Fibroblast of lung (primary cell): ENCODE measurements around the gene TMEM161A. TPM values are rescaled to one million over a fixed set of nuclear protein-coding genes. Genes with fewer than 3 reads are reported as not detected.

Experiments
- DNase-seq, 2 donors: peaks; one replicate each; pipeline versions ENCODE4 v3.0.0 to v3.0.0-alpha.2; 2010; ENCODE audit warnings: low read depth in 2 of 2
- H2AFZ ChIP-seq: 2 replicates; pipeline ENCODE4 v1.5.1; 2012; ENCODE audit warnings: low read length, control low read depth, inconsistent platforms
- H3K27ac ChIP-seq: 2 replicates; pipeline ENCODE4 v1.5.1; 2011; ENCODE audit warnings: low read length, control low read depth; ENCODE audit not compliant: insufficient read depth
- H3K27me3 ChIP-seq: 2 replicates; pipeline ENCODE4 v1.5.1; 2011; ENCODE audit warnings: mild to moderate bottlenecking, low read length; ENCODE audit not compliant: control insufficient read depth, insufficient read depth
- H3K36me3 ChIP-seq: 2 replicates; pipeline ENCODE4 v1.5.1; 2011; ENCODE audit warnings: low read length; ENCODE audit not compliant: control insufficient read depth, insufficient read depth
- H3K4me1 ChIP-seq: 2 replicates; pipeline ENCODE4 v1.5.1; 2011; ENCODE audit warnings: low read length; ENCODE audit not compliant: control insufficient read depth, insufficient read depth; ENCODE audit errors: extremely low read depth
- H3K4me2 ChIP-seq: 2 replicates; pipeline ENCODE4 v1.5.1; 2011; ENCODE audit warnings: low read length, control low read depth; ENCODE audit not compliant: insufficient read depth; ENCODE audit errors: extremely low read depth
- H3K4me3 ChIP-seq, 4 experiments: fragments of 200-600 bp in 1 of 4; sonication (generic) in 1 of 4; replicated peaks in 1 of 4; 2 replicates each; pipeline ENCODE4 v1.5.1; 2011 to 2016; ENCODE audit warnings: low read length in 4 of 4, low read depth in 3 of 4, mild to moderate bottlenecking in 3 of 4, control low read depth in 2 of 4, inconsistent platforms in 1 of 4, mixed read lengths in 1 of 4; ENCODE audit not compliant: insufficient read depth in 1 of 4; ENCODE audit errors: control extremely low read depth in 1 of 4
- H3K79me2 ChIP-seq: 2 replicates; pipeline ENCODE4 v1.5.1; 2012; ENCODE audit warnings: mild to moderate bottlenecking, low read length, inconsistent platforms; ENCODE audit not compliant: control insufficient read depth, insufficient read depth
- H3K9ac ChIP-seq: 2 replicates; pipeline ENCODE4 v1.5.1; 2011; ENCODE audit warnings: mild to moderate bottlenecking, low read length, control low read depth; ENCODE audit not compliant: insufficient read depth
- H3K9me3 ChIP-seq: 2 replicates; pipeline ENCODE4 v1.5.1; 2012; ENCODE audit warnings: low read depth, low read length; ENCODE audit not compliant: control insufficient read depth, insufficient read depth
- H4K20me1 ChIP-seq: 2 replicates; pipeline ENCODE4 v1.5.1; 2011; ENCODE audit warnings: low read length; ENCODE audit not compliant: control insufficient read depth, insufficient read depth; ENCODE audit errors: extremely low read depth
- EZH2 ChIP-seq: IDR thresholded peaks from 2 replicates; pipeline ENCODE4 v1.5.1; 2012; ENCODE audit warnings: low read length, control low read depth, mild to moderate bottlenecking; ENCODE audit errors: missing control alignments
- polyA plus RNA-seq, 2 donors: library from polyadenylated mRNA; depleted of rRNA in 1 of 2; stranded (reverse) in 1 of 2; unstranded in 1 of 2; fragments of >200 nt; gene quantifications; 2 replicates each; pipeline ENCODE4 v1.2.1, GENCODE V29; 2011 to 2012; ENCODE audit warnings: missing spikeins in 1 of 2
- total RNA-seq: library from RNA; depleted of rRNA; stranded (reverse); fragments of >200 nt; gene quantifications from 2 replicates; pipeline ENCODE4 v1.2.1, GENCODE V29; 2014
- TF ChIP-seq, protein P1 (sequence below), 2 donors: IDR thresholded peaks in 1 of 2; conservative IDR thresholded peaks in 1 of 2; 1 replicate in 1 of 2; 2 replicates in 1 of 2; pipeline ENCODE4 v1.5.1; 2011 to 2012; ENCODE audit warnings: low read length in 2 of 2, control low read depth in 1 of 2, inconsistent platforms in 1 of 2, low read depth in 1 of 2, mild to moderate bottlenecking in 1 of 2

Gene TMEM161A
- total and polyA plus RNA-seq, 2 donors (not counting 1 experiment from before 2014, with no cell fraction given), result 9.4 to 23.8 TPM

DNA sequence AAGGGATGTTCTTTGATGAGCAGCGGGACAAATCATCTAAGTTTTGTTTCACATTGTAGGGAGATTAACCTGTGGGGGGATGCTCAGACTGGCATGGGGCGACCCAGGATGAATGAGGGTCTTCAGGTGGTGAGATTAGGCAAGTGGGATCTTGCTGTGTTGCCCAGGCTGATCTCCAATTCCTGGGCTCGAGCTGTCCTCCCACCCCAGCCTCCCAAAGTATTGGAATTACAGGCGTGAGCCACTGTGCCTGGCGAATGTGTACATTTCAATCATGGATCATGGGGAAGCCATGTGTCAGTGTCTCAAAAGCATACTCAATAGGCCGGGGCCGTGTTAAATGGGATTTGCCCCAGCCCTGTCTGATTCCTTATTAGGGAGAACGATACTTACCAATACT lies 66.4 kb downstream of the TMEM161A start:
- Histone ChIP-seq H3K9ac (no peak overlapping the region), H3K4me1 (no peaks in the 10 kb centered on the region), H3K27ac (no peak overlapping the region), H3K4me3 (no peak overlapping the region), H3K79me2 (no peaks in the 10 kb centered on the region), H2AFZ (no peak overlapping the region), H3K9me3 (no peaks in the 10 kb centered on the region), H3K36me3 (no peaks in the 10 kb centered on the region), H3K4me2 (no peak overlapping the region), H3K27me3 (no peaks in the 10 kb centered on the region), H4K20me1 (no peaks in the 10 kb centered on the region)
- DNase-seq, result no peak
- TF ChIP-seq, protein P1, sequence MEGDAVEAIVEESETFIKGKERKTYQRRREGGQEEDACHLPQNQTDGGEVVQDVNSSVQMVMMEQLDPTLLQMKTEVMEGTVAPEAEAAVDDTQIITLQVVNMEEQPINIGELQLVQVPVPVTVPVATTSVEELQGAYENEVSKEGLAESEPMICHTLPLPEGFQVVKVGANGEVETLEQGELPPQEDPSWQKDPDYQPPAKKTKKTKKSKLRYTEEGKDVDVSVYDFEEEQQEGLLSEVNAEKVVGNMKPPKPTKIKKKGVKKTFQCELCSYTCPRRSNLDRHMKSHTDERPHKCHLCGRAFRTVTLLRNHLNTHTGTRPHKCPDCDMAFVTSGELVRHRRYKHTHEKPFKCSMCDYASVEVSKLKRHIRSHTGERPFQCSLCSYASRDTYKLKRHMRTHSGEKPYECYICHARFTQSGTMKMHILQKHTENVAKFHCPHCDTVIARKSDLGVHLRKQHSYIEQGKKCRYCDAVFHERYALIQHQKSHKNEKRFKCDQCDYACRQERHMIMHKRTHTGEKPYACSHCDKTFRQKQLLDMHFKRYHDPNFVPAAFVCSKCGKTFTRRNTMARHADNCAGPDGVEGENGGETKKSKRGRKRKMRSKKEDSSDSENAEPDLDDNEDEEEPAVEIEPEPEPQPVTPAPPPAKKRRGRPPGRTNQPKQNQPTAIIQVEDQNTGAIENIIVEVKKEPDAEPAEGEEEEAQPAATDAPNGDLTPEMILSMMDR (conservative IDR thresholded peaks at IDR 0.05 in 1 of 2, IDR thresholded peaks at IDR 0.05 in 1 of 2; ENCODE audit: low read depth in 1 of 2, low read length in 2 of 2), result no peak
- TF ChIP-seq EZH2, result no peak

Other genes starting within 250 kb of the TMEM161A start
- 1.5 and 1.7 TPM in 2 replicates for gene CERS1, start 242.3 kb downstream of the TMEM161A start, total RNA-seq
- gene CERS1, start 242.3 kb downstream of the TMEM161A start, polyA plus RNA-seq, result 0.23 and 1.4 TPM in 2 replicates
- 120 and 182 TPM in 2 replicates for gene COPE, start 219.1 kb downstream of the TMEM161A start, total RNA-seq
- 146 and 159 TPM in 2 replicates for gene COPE, start 219.1 kb downstream of the TMEM161A start, polyA plus RNA-seq
- 55.7 and 56.3 TPM in 2 replicates for gene DDX49, start 218.8 kb downstream of the TMEM161A start, total RNA-seq
- gene DDX49, start 218.8 kb downstream of the TMEM161A start, polyA plus RNA-seq, result 25.3 and 30.4 TPM in 2 replicates
- 60.1 and 70.2 TPM in 2 replicates for gene HOMER3, start 197.3 kb downstream of the TMEM161A start, total RNA-seq
- 23.7 and 35.7 TPM in 2 replicates for gene HOMER3, start 197.3 kb downstream of the TMEM161A start, polyA plus RNA-seq
- 24.7 and 31.4 TPM in 2 replicates for gene SUGP2, start 105.0 kb downstream of the TMEM161A start, total RNA-seq
- gene SUGP2, start 105.0 kb downstream of the TMEM161A start, polyA plus RNA-seq, result 29.2 and 32.9 TPM in 2 replicates
- gene ARMC6, start 104.9 kb downstream of the TMEM161A start, total RNA-seq, result 25.7 and 35.8 TPM in 2 replicates
- gene ARMC6, start 104.9 kb downstream of the TMEM161A start, polyA plus RNA-seq, result 14.0 and 23.0 TPM in 2 replicates
- gene SLC25A42, start 74.5 kb downstream of the TMEM161A start, total RNA-seq, result 4.9 and 7.1 TPM in 2 replicates
- 3.5 and 3.6 TPM in 2 replicates for gene SLC25A42, start 74.5 kb downstream of the TMEM161A start, polyA plus RNA-seq
- gene MEF2B, start 31.8 kb upstream of the TMEM161A start, total RNA-seq, result under 0.01 and 0.33 TPM in 2 replicates
- 0.19 and 0.35 TPM in 2 replicates for gene MEF2B, start 31.8 kb upstream of the TMEM161A start, polyA plus RNA-seq
- 8.7 and 13.9 TPM in 2 replicates for gene BORCS8, start 53.7 kb upstream of the TMEM161A start, total RNA-seq
- 10.7 and 16.8 TPM in 2 replicates for gene BORCS8, start 53.7 kb upstream of the TMEM161A start, polyA plus RNA-seq
- 60.1 and 65.2 TPM in 2 replicates for gene RFXANK, start 53.8 kb upstream of the TMEM161A start, total RNA-seq
- gene RFXANK, start 53.8 kb upstream of the TMEM161A start, polyA plus RNA-seq, result 31.9 and 45.3 TPM in 2 replicates
- 3.3 and 4.4 TPM in 2 replicates for gene NR2C2AP, start 64.9 kb upstream of the TMEM161A start, total RNA-seq
- 4.6 and 9.8 TPM in 2 replicates for gene NR2C2AP, start 64.9 kb upstream of the TMEM161A start, polyA plus RNA-seq
- under 0.01 TPM in 2 replicates for gene NCAN, start 73.5 kb upstream of the TMEM161A start, total RNA-seq
- gene NCAN, start 73.5 kb upstream of the TMEM161A start, polyA plus RNA-seq, result not detected in 2 replicates
- gene TM6SF2, start 134.8 kb upstream of the TMEM161A start, total RNA-seq, result 0.26 and 0.99 TPM in 2 replicates
- 0.23 and 0.27 TPM in 2 replicates for gene TM6SF2, start 134.8 kb upstream of the TMEM161A start, polyA plus RNA-seq
- gene SUGP1, start 182.0 kb upstream of the TMEM161A start, total RNA-seq, result 15.7 and 27.7 TPM in 2 replicates
- 17.3 and 25.2 TPM in 2 replicates for gene SUGP1, start 182.0 kb upstream of the TMEM161A start, polyA plus RNA-seq
- 21.1 and 29.4 TPM in 2 replicates for gene MAU2, start 182.4 kb upstream of the TMEM161A start, total RNA-seq
- gene MAU2, start 182.4 kb upstream of the TMEM161A start, polyA plus RNA-seq, result 11.1 TPM in 2 replicates